B cell (primary cell): ENCODE results near the gene RBMX. TPM values are rescaled to one million over a fixed set of nuclear protein-coding genes. Genes with fewer than 3 reads are reported as not detected.

Source experiments
- ATAC-seq: fragments of 200-7000 bp; cut with Tn5 transposase; one replicate; pipeline ENCODE4 v1.10.0; 2021; ENCODE audit warnings: low read depth, mild to moderate bottlenecking, moderate number of reproducible peaks, moderate library complexity
- CTCF ChIA-PET: fragments of 350-600 bp; sonication (Branson Sonifier 250); formaldehyde crosslinking; loops from one replicate; lab custom pipeline; 2021; ENCODE audit warnings: antibody characterized with exemption, inconsistent platforms; lab: Charles Lee
- POLR2A ChIA-PET: fragments of 350-600 bp; sonication (Branson Sonifier 250); formaldehyde crosslinking; loops from one replicate; lab custom pipeline; 2021; ENCODE audit warnings: antibody characterized with exemption; lab: Charles Lee
- DNase-seq: peaks from one replicate; pipeline ENCODE4 v3.0.0; 2013
- H2AFZ ChIP-seq: 2 replicates; pipeline ENCODE4 v1.6.1; 2012; ENCODE audit warnings: mild to moderate bottlenecking, low read depth, low read length; ENCODE audit not compliant: insufficient read depth, poor library complexity, severe bottlenecking
- H3K27ac ChIP-seq, 2 donors: 1 replicate in 1 of 2; 2 replicates in 1 of 2; pipeline ENCODE4 v1.5.1; 2012 to 2013; ENCODE audit warnings: low read length in 2 of 2, mild to moderate bottlenecking in 2 of 2, moderate library complexity in 1 of 2
- H3K27me3 ChIP-seq, 4 experiments: fragments of 200-600 bp in 1 of 4; sonication (generic) in 1 of 4; replicated peaks in 1 of 4; 1 replicate in 2 of 4; 2 replicates in 2 of 4; pipeline versions ENCODE4 v1.6.1 to v1.7.0; 2013 to 2016; ENCODE audit warnings: low read length in 3 of 4, mild to moderate bottlenecking in 2 of 4, mixed read lengths in 1 of 4, moderate library complexity in 1 of 4; ENCODE audit not compliant: insufficient read depth in 4 of 4, control insufficient read depth in 3 of 4; ENCODE audit errors: control extremely low read depth in 1 of 4
- H3K36me3 ChIP-seq, 2 experiments: replicated peaks in 1 of 2; 1 replicate in 1 of 2; 2 replicates in 1 of 2; pipeline versions ENCODE4 v1.6.1 to v1.7.1; 2013; ENCODE audit warnings: low read length in 1 of 2; ENCODE audit not compliant: insufficient read depth in 2 of 2, control insufficient read depth in 1 of 2; ENCODE audit errors: control extremely low read depth in 1 of 2, extremely low read depth in 1 of 2
- H3K4me1 ChIP-seq, 2 donors: fragments of 200-600 bp in 1 of 2; sonication (generic) in 1 of 2; 1 replicate in 1 of 2; 2 replicates in 1 of 2; pipeline versions ENCODE4 v1.5.1 to v1.6.1; 2013 to 2017; ENCODE audit warnings: low read length in 2 of 2; ENCODE audit not compliant: control insufficient read depth in 2 of 2, insufficient read depth in 2 of 2
- H3K4me2 ChIP-seq: replicated peaks from 2 replicates; pipeline ENCODE3; 2012; ENCODE audit warnings: mild to moderate bottlenecking, low read depth, low read length; ENCODE audit not compliant: poor library complexity, severe bottlenecking
- H3K4me3 ChIP-seq, 5 experiments: fragments of 200-600 bp in 1 of 5; sonication (generic) in 1 of 5; 1 replicate in 3 of 5; 2 replicates in 2 of 5; pipeline versions ENCODE4 v1.5.1 to v1.7.0; 2011 to 2016; ENCODE audit warnings: low read length in 4 of 5, mild to moderate bottlenecking in 4 of 5, low read depth in 2 of 5, control low read depth in 1 of 5, moderate library complexity in 1 of 5; ENCODE audit not compliant: insufficient read depth in 1 of 5; ENCODE audit errors: control extremely low read depth in 1 of 5, extremely low read depth in 1 of 5
- H3K79me2 ChIP-seq: fragments of 200-600 bp; sonication (generic); one replicate; pipeline ENCODE4 v1.6.0; 2016; ENCODE audit warnings: low read length; ENCODE audit not compliant: control insufficient read depth, insufficient read depth
- H3K9ac ChIP-seq: fragments of 200-600 bp; sonication (generic); 2 replicates; pipeline ENCODE4 v1.6.1; 2017; ENCODE audit warnings: mild to moderate bottlenecking, low read length, moderate library complexity
- H3K9me3 ChIP-seq, 3 donors: one replicate each; pipeline versions ENCODE4 v1.6.1 to v1.7.1; 2013; ENCODE audit warnings: low read length in 2 of 3; ENCODE audit not compliant: control insufficient read depth in 2 of 3, insufficient read depth in 1 of 3; ENCODE audit errors: control extremely low read depth in 1 of 3
- H4K20me1 ChIP-seq: 2 replicates; pipeline ENCODE4 v1.6.0; 2012; ENCODE audit warnings: mild to moderate bottlenecking, low read length; ENCODE audit not compliant: insufficient read depth, control insufficient read depth, poor library complexity, severe bottlenecking
- H3K27ac Mint-ChIP-seq: one replicate; pipeline ENCODE4 v1.8.0; 2021; ENCODE audit warnings: mixed read lengths
- H3K27me3 Mint-ChIP-seq: one replicate; pipeline ENCODE4 v1.8.0; 2021; ENCODE audit warnings: mixed read lengths
- H3K4me1 Mint-ChIP-seq: one replicate; pipeline ENCODE4 v1.8.0; 2021; ENCODE audit warnings: mixed read lengths
- H3K4me3 Mint-ChIP-seq: one replicate; pipeline ENCODE4 v1.8.0; 2021; ENCODE audit warnings: mixed read lengths
- H3K9me3 Mint-ChIP-seq: one replicate; pipeline ENCODE4 v1.8.0; 2022; ENCODE audit warnings: mixed read lengths; ENCODE audit not compliant: insufficient read depth
- EZH2 ChIP-seq: IDR thresholded peaks from 2 replicates; pipeline ENCODE4 v1.6.1; 2012; ENCODE audit warnings: borderline replicate concordance, low read depth, mild to moderate bottlenecking, moderate library complexity, low read length; ENCODE audit not compliant: insufficient read depth, poor library complexity, severe bottlenecking
- WGBS: methylation state at CpG from one replicate; pipeline ENCODE4 v1.1.5; 2013; ENCODE audit warnings: missing lambda C conversion rate; ENCODE audit not compliant: insufficient coverage; 5-methylcytosine and 5-hydroxymethylcytosine counted together
- intact Hi-C: fragments of 100-400 bp; cut with micrococcal nuclease; formaldehyde crosslinking; loops from one replicate; pipeline ENCODE4 v1.10.0; 2022
- polyA plus RNA-seq: library from polyadenylated mRNA; depleted of rRNA; stranded (reverse); fragments of >200 nt; gene quantifications from 2 replicates; pipeline ENCODE4 v1.2.3, GENCODE V29; 2012
- total RNA-seq, 2 donors: library from RNA; stranded (reverse); fragments of 120-200 nt in 1 of 2; gene quantifications; 1 replicate in 1 of 2; 2 replicates in 1 of 2; pipeline versions ENCODE4 v1.2.3 to v1.2.4, GENCODE V29; 2013 to 2022
- TF ChIP-seq, protein P1 (sequence below): fragments of 200-600 bp; IDR thresholded peaks from one replicate; pipeline ENCODE4 v1.8.0; 2022; ENCODE audit warnings: antibody characterized with exemption, mild to moderate bottlenecking

RBMX gene
- total and polyA plus RNA-seq, 2 donors (not counting 1 experiment from before 2014, with no cell fraction given): 164 to 239 TPM

DNA sequence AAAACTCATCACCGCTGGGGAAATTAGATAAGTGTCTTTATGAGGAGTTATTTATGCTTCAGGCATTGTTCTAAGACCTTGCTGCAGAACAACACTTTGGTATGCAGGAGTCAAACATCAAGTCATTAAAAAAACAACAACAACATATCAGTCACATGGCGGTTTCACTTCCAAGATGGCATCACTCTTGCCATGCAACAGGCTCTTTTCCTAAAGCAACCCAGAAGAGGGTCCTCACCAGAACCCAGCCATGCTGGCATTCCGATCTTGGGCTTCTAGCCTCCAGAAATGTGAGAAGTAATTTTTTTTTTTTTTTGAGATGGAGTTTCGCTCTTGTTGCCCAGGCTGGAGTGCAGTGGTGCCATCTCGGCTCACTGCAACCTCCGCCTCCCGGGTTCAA lies 8.7 kb upstream of the RBMX start:
- H3K27me3 Mint-ChIP-seq: no peaks in the 10 kb centered on the region
- H3K9ac ChIP-seq: no peak overlapping the region
- no CpG with 5 or more reads among the region's 7 CpGs for WGBS
- no peaks in the 10 kb centered on the region for H3K4me1 ChIP-seq
- no peaks in the 10 kb centered on the region for H3K36me3 ChIP-seq
- peaks cover 4% of the 10 kb centered on the region for H3K4me1 Mint-ChIP-seq
- no peak overlapping the region for H3K27ac Mint-ChIP-seq
- no peak for DNase-seq
- no peaks in the 10 kb centered on the region for H3K9me3 Mint-ChIP-seq
- H4K20me1 ChIP-seq: no peaks in the 10 kb centered on the region
- no peak overlapping the region for H3K4me3 ChIP-seq
- TF ChIP-seq, protein P1, sequence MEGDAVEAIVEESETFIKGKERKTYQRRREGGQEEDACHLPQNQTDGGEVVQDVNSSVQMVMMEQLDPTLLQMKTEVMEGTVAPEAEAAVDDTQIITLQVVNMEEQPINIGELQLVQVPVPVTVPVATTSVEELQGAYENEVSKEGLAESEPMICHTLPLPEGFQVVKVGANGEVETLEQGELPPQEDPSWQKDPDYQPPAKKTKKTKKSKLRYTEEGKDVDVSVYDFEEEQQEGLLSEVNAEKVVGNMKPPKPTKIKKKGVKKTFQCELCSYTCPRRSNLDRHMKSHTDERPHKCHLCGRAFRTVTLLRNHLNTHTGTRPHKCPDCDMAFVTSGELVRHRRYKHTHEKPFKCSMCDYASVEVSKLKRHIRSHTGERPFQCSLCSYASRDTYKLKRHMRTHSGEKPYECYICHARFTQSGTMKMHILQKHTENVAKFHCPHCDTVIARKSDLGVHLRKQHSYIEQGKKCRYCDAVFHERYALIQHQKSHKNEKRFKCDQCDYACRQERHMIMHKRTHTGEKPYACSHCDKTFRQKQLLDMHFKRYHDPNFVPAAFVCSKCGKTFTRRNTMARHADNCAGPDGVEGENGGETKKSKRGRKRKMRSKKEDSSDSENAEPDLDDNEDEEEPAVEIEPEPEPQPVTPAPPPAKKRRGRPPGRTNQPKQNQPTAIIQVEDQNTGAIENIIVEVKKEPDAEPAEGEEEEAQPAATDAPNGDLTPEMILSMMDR: no peak
- no peak for TF ChIP-seq EZH2
- no peak overlapping the region for H2AFZ ChIP-seq
- intact Hi-C loops: no loop called here
- H3K27me3 ChIP-seq: no peaks in the 10 kb centered on the region
- CTCF ChIA-PET: no interaction called here
- H3K9me3 ChIP-seq: no peaks in the 10 kb centered on the region
- POLR2A ChIA-PET: no interaction called here
- no peak overlapping the region for H3K27ac ChIP-seq
- no peak overlapping the region for H3K4me3 Mint-ChIP-seq
- no peaks in the 10 kb centered on the region for H3K79me2 ChIP-seq
- no peak overlapping the region for H3K4me2 ChIP-seq
- no peak for ATAC-seq

DNA sequence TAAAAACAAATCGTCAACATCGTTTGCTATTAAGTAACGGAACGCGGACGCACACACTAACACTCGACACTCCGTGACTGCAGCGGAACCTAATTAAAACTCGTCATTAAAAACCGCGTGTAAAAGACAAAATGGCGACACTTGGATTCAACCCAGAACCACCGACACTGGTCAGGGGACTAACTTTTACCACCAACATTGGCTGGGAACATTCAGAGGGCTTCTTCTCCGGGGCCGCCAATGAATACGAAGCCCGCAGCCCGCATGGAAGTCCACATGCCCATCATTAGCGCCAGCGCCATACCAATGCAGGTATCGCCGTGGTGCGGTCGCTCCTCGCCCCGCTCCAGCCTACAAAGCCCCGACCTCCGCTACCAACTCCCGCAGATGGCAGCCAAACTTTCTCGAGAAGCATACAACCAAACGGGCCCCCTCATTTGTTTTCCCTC lies 498 bp downstream of the RBMX start:
- Mint-ChIP-seq H3K4me1 (peaks cover 9% of the 10 kb centered on the region), H3K4me3 (peak overlapping the region; percentile 98), H3K9me3 (no peaks in the 10 kb centered on the region), H3K27me3 (no peaks in the 10 kb centered on the region), H3K27ac (peak overlapping the region; percentile 100)
- TF ChIP-seq EZH2: no peak
- TF ChIP-seq, protein P1: no peak
- H2AFZ ChIP-seq: peak overlapping the region; percentile 87
- peaks cover 0 to 8% of the 10 kb centered on the region in 2 donors for H3K4me1 ChIP-seq
- ATAC-seq: peak; percentile 37
- H4K20me1 ChIP-seq: no peaks in the 10 kb centered on the region
- peak overlapping the region; percentile 67 to 97 (median 87) for H3K4me3 ChIP-seq
- H3K27me3 ChIP-seq: no peaks in the 10 kb centered on the region
- peak overlapping the region; percentile 96 for H3K27ac ChIP-seq
- H3K36me3 ChIP-seq: peaks cover 0 to 34% of the 10 kb centered on the region in 2 experiments
- H3K4me2 ChIP-seq: peak overlapping the region; percentile 68
- CTCF ChIA-PET: interaction anchor here (0.6 to 1.5 kb wide), 8 partner anchors 8 to 185 kb away, joined by 3 to 6 read pairs (median 3); no protein-coding TSS in a partner anchor
- DNase-seq: no peak
- peaks cover 0 to 4% (median 0%) of the 10 kb centered on the region in 3 donors for H3K9me3 ChIP-seq
- H3K9ac ChIP-seq: peak overlapping the region; percentile 99
- H3K79me2 ChIP-seq: peaks cover 34% of the 10 kb centered on the region
- WGBS: 0% methylated on average over 26 of the region's 32 CpGs
- intact Hi-C loops: loop anchor here (1.0 to 5.0 kb wide), 3 partner anchors 29 to 165 kb away; no protein-coding TSS in a partner anchor
- POLR2A ChIA-PET: interaction anchor here (0.6 to 2.9 kb wide), 8 partner anchors 10 to 170 kb away, joined by 3 to 15 read pairs (median 6); no protein-coding TSS in a partner anchor
